D721Med (cell line): ENCODE measurements around the gene ADGRL2.

Experiments
- DNase-seq: peaks from one replicate; pipeline ENCODE4 v3.0.0; 2011; ENCODE audit warnings: low spot score; ENCODE audit not compliant: insufficient read length
- FAIRE-seq: peaks from 2 replicates; lab custom pipeline; 2011; peaks lifted over from hg19 to GRCh38; lab: Jason Lieb, UNC
- TF ChIP-seq, protein P1 (sequence below): IDR thresholded peaks from 2 replicates; pipeline ENCODE4 v1.5.1; 2012; ENCODE audit warnings: mild to moderate bottlenecking, control low read depth; ENCODE audit not compliant: insufficient read depth; ENCODE audit errors: missing control alignments

Gene ADGRL2

GRCh38 chr1:81949421-81949820, 148.7 kb downstream of the ADGRL2 start:
- DNase-seq (no peak), FAIRE-seq (peak; percentile 6)
- TF ChIP-seq, protein P1, sequence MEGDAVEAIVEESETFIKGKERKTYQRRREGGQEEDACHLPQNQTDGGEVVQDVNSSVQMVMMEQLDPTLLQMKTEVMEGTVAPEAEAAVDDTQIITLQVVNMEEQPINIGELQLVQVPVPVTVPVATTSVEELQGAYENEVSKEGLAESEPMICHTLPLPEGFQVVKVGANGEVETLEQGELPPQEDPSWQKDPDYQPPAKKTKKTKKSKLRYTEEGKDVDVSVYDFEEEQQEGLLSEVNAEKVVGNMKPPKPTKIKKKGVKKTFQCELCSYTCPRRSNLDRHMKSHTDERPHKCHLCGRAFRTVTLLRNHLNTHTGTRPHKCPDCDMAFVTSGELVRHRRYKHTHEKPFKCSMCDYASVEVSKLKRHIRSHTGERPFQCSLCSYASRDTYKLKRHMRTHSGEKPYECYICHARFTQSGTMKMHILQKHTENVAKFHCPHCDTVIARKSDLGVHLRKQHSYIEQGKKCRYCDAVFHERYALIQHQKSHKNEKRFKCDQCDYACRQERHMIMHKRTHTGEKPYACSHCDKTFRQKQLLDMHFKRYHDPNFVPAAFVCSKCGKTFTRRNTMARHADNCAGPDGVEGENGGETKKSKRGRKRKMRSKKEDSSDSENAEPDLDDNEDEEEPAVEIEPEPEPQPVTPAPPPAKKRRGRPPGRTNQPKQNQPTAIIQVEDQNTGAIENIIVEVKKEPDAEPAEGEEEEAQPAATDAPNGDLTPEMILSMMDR, result no peak

DNA sequence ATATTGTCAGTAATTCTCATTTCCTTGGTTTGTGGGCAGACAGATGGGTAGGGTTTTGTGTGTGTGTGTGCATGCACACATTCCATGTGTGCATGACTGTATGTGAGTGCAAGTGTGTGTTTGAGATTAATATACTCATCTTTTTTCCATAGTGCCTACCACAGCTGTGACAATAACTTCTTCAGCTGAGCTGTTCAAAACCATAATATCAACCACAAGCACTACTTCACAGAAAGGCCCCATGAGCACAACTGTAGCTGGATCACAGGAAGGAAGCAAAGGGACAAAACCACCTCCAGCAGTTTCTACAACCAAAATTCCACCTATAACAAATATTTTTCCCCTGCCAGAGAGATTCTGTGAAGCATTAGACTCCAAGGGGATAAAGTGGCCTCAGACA, 149.3 kb downstream of the ADGRL2 start:
- no peak for FAIRE-seq
- no peak for DNase-seq
- TF ChIP-seq, protein P1, result no peak

GRCh38 chr1:81950591-81951244, 150.0 kb downstream of the ADGRL2 start:
- TF ChIP-seq, protein P1, result no peak
- DNase-seq, result no peak
- FAIRE-seq, result no peak

- TF ChIP-seq, protein P1, result no peak
- DNase-seq (no peak), FAIRE-seq (peak; percentile 78)
These were observed 153.8 kb downstream of the ADGRL2 start for GRCh38 chr1:81954534-81955020.

DNA sequence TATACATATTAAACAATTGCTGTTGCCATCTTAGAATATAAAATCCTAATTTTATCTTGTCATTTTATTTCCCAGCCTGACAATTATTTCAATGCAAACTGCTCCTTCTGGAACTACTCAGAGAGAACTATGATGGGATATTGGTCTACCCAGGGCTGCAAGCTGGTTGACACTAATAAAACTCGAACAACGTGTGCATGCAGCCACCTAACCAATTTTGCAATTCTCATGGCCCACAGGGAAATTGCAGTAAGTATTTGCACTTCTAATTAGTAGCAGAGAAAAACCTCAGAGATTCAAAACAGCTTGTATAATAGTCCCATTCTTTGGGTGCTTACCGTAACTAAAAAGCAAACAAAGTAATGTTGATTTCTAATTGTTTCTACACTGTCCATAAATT, 167.2 kb downstream of the ADGRL2 start:
- no peak for DNase-seq
- FAIRE-seq, result no peak
- TF ChIP-seq, protein P1, result no peak

DNA sequence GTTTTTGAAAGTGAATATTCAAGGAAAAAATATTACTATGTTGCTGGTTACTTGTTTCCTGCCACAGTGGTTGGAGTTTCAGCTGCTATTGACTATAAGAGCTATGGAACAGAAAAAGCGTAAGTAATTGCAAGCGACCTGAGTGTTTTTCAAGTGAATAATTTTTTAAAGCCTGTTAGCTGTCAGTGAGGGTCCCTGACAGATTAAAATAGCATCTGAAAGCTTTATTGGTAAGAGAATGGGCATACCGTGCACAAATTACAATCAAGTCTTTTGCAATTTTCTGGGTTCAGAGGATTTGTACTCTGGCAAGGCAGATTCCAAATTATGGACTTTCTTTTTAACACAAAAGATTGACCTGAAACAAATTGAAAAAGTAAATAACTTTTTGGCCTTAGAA, 169.7 kb downstream of the ADGRL2 start:
- DNase-seq, result no peak
- TF ChIP-seq, protein P1, result no peak
- FAIRE-seq, result no peak

- FAIRE-seq, result no peak
- DNase-seq, result no peak
- TF ChIP-seq, protein P1, result no peak
These were observed 173.6 kb downstream of the ADGRL2 start for GRCh38 chr1:81974222-81974841.
